Transverse colon (tissue), 4 donors: ENCODE results near the gene GALR2. TPM values are rescaled to one million over a fixed set of nuclear protein-coding genes. Genes with fewer than 3 reads are reported as not detected.

Source experiments
- DNase-seq: peaks from one replicate; pipeline ENCODE4 v3.0.0-alpha.2; 2019
- H3K27ac ChIP-seq, 4 donors: fragments of 200-600 bp; sonication (generic); 2 replicates each; pipeline ENCODE4 v1.5.1; 2016 to 2018; ENCODE audit warnings: inconsistent platforms in 4 of 4
- H3K27me3 ChIP-seq: fragments of 200-600 bp; sonication (generic); 2 replicates; pipeline ENCODE4 v1.5.1; 2017; ENCODE audit warnings: inconsistent platforms
- H3K36me3 ChIP-seq, 4 donors: fragments of 200-600 bp; sonication (generic); 2 replicates each; pipeline ENCODE4 v1.5.1; 2017 to 2019; ENCODE audit warnings: inconsistent platforms in 4 of 4
- H3K4me1 ChIP-seq, 4 donors: fragments of 200-600 bp; sonication (generic); 2 replicates each; pipeline ENCODE4 v1.5.1; 2017 to 2020; ENCODE audit warnings: inconsistent platforms in 4 of 4
- H3K4me3 ChIP-seq, 4 donors: fragments of 200-600 bp; sonication (generic); 1 replicate in 1 of 4; 2 replicates in 3 of 4; pipeline versions ENCODE4 v1.5.1 to v1.6.1; 2017 to 2019; ENCODE audit warnings: inconsistent platforms in 4 of 4
- H3K9me3 ChIP-seq, 2 donors: fragments of 200-600 bp; sonication (generic); 2 replicates each; pipeline ENCODE4 v1.5.1; 2017 to 2019; ENCODE audit warnings: inconsistent platforms in 2 of 2
- CTCF ChIP-seq, 5 experiments: fragments of 200-600 bp in 3 of 5; fragments of 450-650 bp in 2 of 5; sonication (generic) in 3 of 5; IDR thresholded peaks; 1 replicate in 2 of 5; 2 replicates in 3 of 5; pipeline ENCODE4 v1.5.1; 2016 to 2017; ENCODE audit warnings: antibody characterized with exemption in 5 of 5, inconsistent platforms in 3 of 5, mild to moderate bottlenecking in 2 of 5, moderate library complexity in 1 of 5
- EP300 ChIP-seq: sonication (generic); formaldehyde crosslinking; IDR thresholded peaks from one replicate; pipeline ENCODE4 v1.6.1; 2017; ENCODE audit warnings: antibody characterized with exemption, low read depth
- POLR2A ChIP-seq: fragments of 450-650 bp; IDR thresholded peaks from one replicate; pipeline ENCODE4 v1.6.1; 2016; ENCODE audit warnings: antibody characterized with exemption, mild to moderate bottlenecking, moderate library complexity
- POLR2AphosphoS5 ChIP-seq, 3 donors: sonication (generic); formaldehyde crosslinking; IDR thresholded peaks; one replicate each; pipeline ENCODE4 v1.6.1; 2016; ENCODE audit warnings: antibody characterized with exemption in 3 of 3
- WGBS, 2 donors: methylation state at CpG; one replicate each; pipeline ENCODE4 v1.1.5; 2018; ENCODE audit warnings: low coverage in 1 of 2; 5-methylcytosine and 5-hydroxymethylcytosine counted together
- in situ Hi-C, 4 donors: fragments of 200-750 bp; cut with MboI; loops; one replicate each; pipeline versions ENCODE4 v1.15.0 to v1.15.1; 2017; ENCODE audit warnings: low sequenced_read_pairs in 3 of 4, low pct_ligation_motif_present in 1 of 4, low pct_unique_long_range_greater_than_20kb in 1 of 4
- intact Hi-C: fragments of 100-400 bp; cut with DNase I; formaldehyde crosslinking; loops from one replicate; pipeline ENCODE4 v1.15.1; 2023; ENCODE audit warnings: low total_unique reads
- total RNA-seq, 4 donors: library from RNA; depleted of rRNA; stranded (reverse); fragments of >200 nt; gene quantifications; one replicate each; pipeline ENCODE4 v1.1.0, GENCODE V29; 2016

Gene GALR2
- total RNA-seq, 4 donors from 2014 or later: 1.9 to 10.0 (median 3.2) TPM; not detected in 1

- in situ Hi-C loops: no loop called here
- no peaks in the 10 kb centered on the region for H3K9me3 ChIP-seq
- H3K36me3 ChIP-seq: peaks cover 0 to 13% (median 6%) of the 10 kb centered on the region in 4 donors
- WGBS, 2 donors: 73% methylated on average over 27 of the region's 27 CpGs; no CpG with 5 or more reads in 1 of the 2 donors
- peaks cover under 1 to 8% (median 7%) of the 10 kb centered on the region in 4 donors for H3K4me1 ChIP-seq
- intact Hi-C loops: no loop called here
- H3K27me3 ChIP-seq: peaks cover 41% of the 10 kb centered on the region
- no peak overlapping the region for H3K27ac ChIP-seq
- DNase-seq: no peak
- H3K4me3 ChIP-seq: no peak overlapping the region
- no peak for TF ChIP-seq POLR2A
- TF ChIP-seq EP300: no peak
- no peak for TF ChIP-seq POLR2AphosphoS5 (IDR thresholded peaks at IDR 0.05)
- no peak for TF ChIP-seq CTCF (IDR thresholded peaks at IDR 0.05)
Observed at GRCh38 chr17:76081295-76082210, 7.0 kb downstream of the GALR2 start.

- peaks cover 31% of the 10 kb centered on the region for H3K27me3 ChIP-seq
- H3K4me1 ChIP-seq: no peaks in the 10 kb centered on the region
- no peaks in the 10 kb centered on the region for H3K9me3 ChIP-seq
- no peak for DNase-seq
- TF ChIP-seq POLR2AphosphoS5 (IDR thresholded peaks at IDR 0.05) (no peak), CTCF (IDR thresholded peaks at IDR 0.05) (no peak), POLR2A (no peak), EP300 (no peak)
- in situ Hi-C loops: no loop called here
- WGBS, 2 donors: 87 to 88% methylated on average over 6 to 20 of the region's 20 CpGs
- H3K4me3 ChIP-seq: no peak overlapping the region
- no peak overlapping the region for H3K27ac ChIP-seq
- H3K36me3 ChIP-seq: peaks cover 0 to 15% (median 7%) of the 10 kb centered on the region in 4 donors
- intact Hi-C loops: no loop called here
Observed at GRCh38 chr17:76082326-76083251, 8.0 kb downstream of the GALR2 start.

GRCh38 chr17:76083536-76084182 is 9.1 kb downstream of the GALR2 start:
- 90% methylated on average over 15 of the region's 15 CpGs; no CpG with 5 or more reads in 1 of the 2 donors for WGBS, 2 donors
- Histone ChIP-seq H3K4me3 (no peak overlapping the region), H3K4me1 (no peaks in the 10 kb centered on the region), H3K27me3 (peaks cover 20% of the 10 kb centered on the region), H3K9me3 (no peaks in the 10 kb centered on the region), H3K27ac (no peak overlapping the region), H3K36me3 (peaks cover 0 to 25% (median 11%) of the 10 kb centered on the region in 4 donors)
- in situ Hi-C loops: no loop called here
- intact Hi-C loops: no loop called here
- no peak for DNase-seq
- no peak for TF ChIP-seq POLR2A
- TF ChIP-seq EP300: no peak
- TF ChIP-seq CTCF (IDR thresholded peaks at IDR 0.05): no peak
- no peak for TF ChIP-seq POLR2AphosphoS5 (IDR thresholded peaks at IDR 0.05)
